H54 (cell line): ENCODE measurements around the gene FBLN1.
"Not testable (repeated sequence)": the region's sequence is repeated elsewhere in the genome, so short reads cannot be mapped to it uniquely, and the experiment has no call there.

Experiments used
- DNase-seq: peaks from one replicate; pipeline ENCODE4 v3.0.0; 2011; ENCODE audit warnings: low spot score, mixed read lengths; ENCODE audit not compliant: insufficient read length
- FAIRE-seq: peaks from 3 replicates; lab custom pipeline; 2011; peaks lifted over from hg19 to GRCh38; lab: Jason Lieb, UNC
- POLR2A ChIP-seq: IDR thresholded peaks from 2 replicates; pipeline ENCODE4 v1.6.1; 2011; ENCODE audit warnings: low read depth, mild to moderate bottlenecking, low read length

Gene FBLN1

DNA sequence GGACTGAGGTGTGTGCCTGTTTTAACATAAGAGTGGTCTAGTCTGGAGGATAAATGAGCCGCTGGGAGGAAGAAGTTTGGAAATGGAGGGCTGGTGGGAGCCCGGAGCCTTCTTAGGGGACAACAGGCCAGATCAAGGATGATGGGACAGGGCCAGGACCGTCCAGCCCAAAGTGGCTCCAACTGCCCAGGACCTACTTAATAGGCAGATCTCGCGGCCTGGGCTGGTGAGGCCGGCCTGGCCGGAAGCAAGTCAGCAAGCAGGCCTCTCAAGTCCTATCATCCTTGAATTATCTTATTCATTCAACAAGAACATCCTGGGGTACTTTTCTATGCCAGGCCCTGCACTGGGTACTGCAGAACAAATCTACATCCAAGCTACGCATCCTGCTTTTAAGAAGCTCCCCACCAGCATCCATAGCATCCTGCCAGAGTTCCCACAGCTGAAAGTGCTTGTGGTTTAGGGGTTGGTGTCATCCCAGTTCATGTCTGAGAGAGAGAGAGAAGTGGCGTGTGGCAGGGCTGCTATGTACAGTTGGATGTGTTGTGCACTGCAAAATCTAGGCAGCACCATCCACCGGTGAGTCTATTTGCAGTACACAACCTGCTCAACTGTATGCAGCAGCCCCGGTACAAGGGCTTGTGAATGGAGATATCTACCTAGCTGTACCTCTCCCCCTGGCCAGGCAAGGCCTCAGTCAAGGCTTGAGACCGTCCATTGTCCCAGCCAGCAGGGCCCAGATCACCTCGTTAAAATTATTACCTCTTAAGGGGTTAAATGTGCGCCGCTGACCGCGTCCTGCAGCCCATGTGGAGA, 82.1 kb downstream of the FBLN1 start:
- TF ChIP-seq POLR2A: no peak
- no peak for DNase-seq
- FAIRE-seq: no peak

DNA sequence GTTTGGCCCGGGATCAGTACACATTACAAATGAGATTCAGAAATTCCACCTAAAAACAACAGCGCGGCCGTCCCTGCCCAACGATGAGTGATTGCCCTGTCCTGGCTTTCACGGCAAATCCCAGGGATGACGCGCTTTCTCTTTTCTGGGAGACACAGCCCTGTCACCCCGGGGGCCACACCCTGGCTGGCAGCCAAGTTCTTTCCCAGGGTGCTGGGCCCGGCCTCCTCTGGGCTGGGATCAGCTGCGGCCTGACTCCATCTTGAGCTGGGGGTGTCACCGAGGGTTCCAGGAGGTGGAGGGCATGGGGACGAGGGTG, 82.7 kb downstream of the FBLN1 start:
- TF ChIP-seq POLR2A: no peak
- no peak for FAIRE-seq
- DNase-seq: no peak

DNA sequence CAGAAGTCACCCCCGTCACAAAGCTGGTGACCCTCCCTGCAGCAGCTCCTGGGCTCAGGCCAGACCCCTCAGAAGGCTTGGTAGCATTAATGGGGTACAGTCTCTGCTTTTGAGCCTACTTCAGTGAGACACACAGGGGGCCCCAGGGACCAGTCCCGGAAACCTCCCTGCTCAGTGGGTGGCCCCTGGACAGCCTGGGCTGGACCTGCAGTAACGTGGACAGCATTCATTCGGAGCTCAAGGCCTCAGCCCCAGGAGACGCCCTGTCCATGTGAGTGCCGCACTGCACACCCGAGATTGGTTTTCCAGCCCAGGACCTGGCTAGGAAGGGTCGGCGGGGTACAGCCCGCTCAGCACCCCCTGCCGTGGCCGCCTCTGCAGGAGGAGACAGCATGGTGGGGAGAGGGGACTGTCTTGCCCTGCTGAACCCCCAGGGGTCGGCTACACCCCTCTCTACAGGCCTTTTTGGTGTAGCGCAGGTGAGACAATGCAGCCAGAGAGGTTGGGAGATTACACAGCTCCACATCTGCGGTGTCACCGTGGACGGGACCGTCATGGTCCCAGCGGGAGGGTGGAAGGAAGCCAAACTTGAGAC, 83.4 kb downstream of the FBLN1 start:
- no peak for DNase-seq
- FAIRE-seq: no peak
- TF ChIP-seq POLR2A: no peak

DNA sequence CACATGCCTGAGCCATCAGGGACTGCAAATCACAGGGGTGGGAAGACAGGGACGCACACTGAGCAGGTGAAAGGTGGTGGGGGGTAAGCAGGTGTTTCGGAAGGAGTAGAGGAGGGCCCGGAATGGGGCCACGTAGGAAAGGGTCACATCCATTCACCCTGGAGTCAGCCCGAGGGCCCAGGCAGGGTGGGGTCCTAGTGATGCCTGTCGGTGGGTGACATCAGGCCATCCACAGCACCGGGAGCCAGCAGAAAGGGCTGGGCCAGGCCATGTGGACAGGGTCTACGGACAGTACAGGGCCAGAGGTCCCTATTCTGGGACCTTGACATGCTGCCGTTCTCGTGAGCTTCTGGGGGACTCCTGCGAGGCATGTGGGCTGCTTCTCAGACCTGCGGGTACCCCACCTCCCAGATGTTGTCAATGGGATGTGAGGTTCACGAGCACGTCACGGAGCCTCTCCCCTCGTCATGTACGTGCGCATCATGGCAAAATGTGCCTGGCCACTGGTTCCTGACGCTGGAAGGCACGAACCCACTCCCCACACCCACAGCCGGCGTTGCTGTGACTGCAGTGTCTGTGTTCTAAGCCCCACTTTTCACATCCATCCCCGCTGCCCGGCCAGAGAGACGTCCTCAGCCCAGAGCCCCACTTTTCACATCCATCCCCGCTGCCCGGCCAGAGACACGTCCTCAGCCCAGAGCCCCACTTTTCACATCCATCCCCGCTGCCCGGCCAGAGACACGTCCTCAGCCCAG, 84.1 kb downstream of the FBLN1 start:
- DNase-seq (no peak), FAIRE-seq (no peak)
- no peak for TF ChIP-seq POLR2A

DNA sequence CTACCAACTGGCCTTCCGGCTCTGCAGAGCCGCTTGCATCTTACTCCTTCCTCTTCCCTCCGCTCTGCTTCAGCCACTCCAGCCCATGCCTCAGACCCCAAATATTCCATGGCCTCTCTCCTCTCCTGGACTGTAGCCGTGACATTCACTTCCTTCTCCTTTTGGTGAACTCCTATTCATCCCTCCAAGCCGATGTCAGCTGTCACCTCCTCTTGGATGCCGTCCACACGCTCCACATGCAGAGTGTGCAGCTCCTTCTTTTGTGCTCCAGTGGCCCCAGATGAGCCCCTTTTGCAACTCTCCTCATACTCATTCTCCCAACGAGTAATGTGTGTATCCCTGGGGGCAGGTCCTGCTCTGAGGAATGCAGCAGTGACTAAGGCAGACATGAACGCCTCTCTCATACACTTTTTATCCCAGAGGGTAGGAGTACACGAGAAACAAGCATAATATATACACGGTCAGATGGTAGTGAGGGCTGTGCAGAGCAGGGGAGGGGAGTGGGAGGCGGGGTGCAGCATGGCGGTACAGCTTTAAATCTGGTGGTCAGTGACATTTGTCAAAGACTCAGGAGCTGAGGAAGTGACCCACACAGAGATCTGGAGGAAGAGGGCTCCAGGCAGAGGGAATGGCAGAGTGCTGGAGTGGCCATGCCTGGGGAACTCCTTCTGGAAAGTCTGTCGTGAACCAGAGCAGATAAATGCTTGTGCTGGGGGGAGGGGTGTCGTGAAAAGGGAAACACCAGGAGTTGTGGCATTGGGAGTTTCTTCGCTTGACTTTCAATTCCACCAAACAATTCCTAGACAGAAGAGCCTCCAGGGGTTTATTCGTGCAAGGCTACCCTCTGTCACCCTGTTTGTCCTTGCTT, 85.2 kb downstream of the FBLN1 start:
- DNase-seq (peak; percentile 40), FAIRE-seq (no peak)
- TF ChIP-seq POLR2A: no peak

DNA sequence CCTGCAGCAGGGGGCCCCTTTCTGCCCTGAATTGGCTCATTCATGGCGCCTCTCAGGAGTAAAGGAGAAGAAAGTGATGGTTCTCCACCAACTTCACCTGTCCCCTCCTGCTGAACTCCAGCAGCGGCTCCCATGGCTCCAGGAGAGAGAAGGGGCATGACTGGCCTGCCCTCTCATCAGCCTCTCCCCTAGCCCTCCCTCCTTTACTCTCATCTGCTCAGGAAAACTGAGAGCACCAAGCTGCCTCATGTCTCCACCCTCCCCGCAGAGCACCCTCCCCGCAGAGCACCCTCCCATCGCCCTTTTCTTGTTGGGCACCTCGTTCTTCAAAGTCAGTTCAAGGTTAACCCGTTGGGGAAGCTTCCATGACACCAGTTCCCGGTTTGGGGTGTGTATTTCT, 86.9 kb downstream of the FBLN1 start:
- no peak for FAIRE-seq
- DNase-seq: no peak
- no peak for TF ChIP-seq POLR2A

DNA sequence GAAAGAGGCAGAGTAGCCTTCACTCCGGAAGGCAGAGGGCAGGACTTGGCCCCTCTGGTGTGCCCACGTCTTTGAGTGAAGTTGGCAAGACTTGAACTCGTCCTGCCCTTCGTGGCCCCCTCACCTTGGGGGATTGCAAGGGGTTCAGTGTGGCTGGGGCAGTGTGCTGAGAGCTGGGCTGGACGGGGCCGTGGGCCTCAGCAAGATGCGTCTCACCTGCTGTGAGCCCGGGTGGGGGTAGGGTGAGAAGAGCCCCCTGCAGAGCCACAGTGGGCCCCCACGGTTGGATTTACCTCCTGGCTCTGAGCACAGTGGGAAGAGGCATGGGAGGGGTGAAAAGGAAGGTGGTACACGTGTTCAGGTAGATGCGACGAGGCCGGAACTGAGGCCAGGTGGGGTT, 87.6 kb downstream of the FBLN1 start:
- DNase-seq: no peak
- FAIRE-seq: no peak
- no peak for TF ChIP-seq POLR2A

DNA sequence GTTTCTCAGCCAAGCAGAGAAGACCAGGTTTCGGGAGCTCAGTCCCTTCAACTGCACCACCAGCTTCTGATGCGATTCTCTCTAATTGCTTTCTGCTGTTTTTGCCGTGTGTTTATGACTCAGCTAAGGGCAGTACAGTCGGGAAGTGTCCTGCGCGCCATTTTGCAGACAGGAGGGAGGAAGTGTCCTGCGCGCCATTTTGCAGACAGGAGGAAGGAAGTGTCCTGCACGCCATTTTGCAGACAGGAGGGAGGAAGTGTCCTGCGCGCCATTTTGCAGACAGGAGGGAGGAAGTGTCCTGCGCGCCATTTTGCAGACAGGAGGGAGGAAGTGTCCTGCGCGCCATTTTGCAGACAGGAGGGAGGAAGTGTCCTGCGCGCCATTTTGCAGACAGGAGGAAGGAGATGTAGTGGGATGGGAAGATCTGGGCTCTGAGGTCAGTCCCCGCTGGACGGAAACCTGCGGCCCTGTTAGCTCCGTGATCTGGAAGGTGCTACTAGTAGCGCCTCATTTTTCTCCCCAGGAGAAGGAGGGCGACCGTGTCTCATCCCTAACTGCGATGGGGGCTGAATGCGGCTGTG, 89.0 kb downstream of the FBLN1 start:
- not testable (repeated sequence) for DNase-seq, FAIRE-seq

DNA sequence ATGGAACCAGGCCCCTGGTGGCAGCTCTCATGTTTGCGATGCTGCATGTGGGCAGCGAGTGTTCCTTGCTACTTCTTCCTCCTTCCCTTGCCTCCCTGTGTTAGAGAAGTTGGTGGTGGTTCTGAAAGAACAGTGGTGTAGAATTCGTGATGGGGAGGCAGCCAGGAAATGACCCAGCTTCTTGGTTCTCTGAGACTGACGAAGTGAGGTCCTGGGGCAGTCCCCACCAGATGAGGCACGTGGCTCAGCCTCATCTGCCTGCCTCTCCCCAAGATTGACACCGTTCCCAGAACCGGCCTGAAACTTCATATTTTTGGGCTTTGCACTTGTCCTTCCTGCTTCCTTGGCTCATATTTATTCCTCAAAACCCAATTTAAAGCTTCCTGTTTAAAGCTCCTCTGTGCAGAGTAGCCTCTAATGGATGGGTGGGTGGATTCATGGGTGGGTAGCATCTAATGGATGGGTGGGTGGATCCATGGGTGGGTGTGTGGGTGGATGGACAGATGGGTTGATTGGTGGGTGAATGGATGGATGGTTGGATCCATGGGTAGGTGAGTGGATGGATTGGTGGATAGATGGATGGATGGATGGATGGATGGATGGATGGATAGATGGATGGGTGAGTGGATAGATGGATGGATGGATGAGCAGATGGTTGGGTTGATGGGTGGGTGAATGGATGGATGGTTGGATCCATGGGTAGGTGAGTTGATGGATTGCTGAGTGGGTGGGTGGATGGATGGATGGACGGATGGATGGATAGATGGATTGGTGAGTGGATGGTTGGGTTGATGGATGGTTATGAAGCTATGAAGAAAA, 91.6 kb downstream of the FBLN1 start:
- no peak for DNase-seq
- FAIRE-seq: no peak
- TF ChIP-seq POLR2A: no peak

DNA sequence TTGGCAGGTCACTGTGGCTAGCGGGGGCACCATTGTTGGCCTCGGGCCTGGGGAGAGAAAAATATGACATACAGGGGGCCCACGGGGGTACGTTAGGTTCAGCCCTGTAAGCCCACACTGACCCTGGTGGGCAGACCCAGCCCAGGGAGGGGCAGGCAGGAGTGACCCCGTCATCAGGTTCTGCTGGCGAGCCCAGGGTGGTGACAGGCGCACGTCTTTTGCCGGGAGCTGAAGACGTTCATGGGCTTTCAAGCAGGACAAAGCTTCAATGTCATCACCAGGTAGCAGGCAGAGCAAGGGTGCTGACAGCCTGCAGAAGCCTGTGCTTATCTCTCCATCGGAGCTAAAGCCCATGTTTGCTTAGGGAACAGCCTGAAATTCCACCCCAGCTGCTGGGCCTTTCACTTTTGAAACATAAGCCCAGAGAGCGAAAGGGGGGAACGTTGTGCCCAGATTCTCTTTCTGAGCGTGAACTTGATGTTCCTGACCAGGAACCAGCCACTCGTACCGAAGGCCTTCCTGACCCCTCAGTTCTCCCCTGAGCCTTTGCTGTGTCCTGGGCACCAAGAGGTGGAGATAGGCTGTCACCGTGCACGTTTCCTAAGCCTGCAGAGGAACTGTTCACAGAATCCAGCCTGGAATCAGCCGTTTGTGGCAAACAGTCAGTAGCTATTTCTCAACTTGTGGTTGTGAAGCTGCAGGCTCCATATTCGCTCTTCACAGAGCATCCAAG, 94.9 kb downstream of the FBLN1 start:
- TF ChIP-seq POLR2A: no peak
- FAIRE-seq: no peak
- no peak for DNase-seq

DNA sequence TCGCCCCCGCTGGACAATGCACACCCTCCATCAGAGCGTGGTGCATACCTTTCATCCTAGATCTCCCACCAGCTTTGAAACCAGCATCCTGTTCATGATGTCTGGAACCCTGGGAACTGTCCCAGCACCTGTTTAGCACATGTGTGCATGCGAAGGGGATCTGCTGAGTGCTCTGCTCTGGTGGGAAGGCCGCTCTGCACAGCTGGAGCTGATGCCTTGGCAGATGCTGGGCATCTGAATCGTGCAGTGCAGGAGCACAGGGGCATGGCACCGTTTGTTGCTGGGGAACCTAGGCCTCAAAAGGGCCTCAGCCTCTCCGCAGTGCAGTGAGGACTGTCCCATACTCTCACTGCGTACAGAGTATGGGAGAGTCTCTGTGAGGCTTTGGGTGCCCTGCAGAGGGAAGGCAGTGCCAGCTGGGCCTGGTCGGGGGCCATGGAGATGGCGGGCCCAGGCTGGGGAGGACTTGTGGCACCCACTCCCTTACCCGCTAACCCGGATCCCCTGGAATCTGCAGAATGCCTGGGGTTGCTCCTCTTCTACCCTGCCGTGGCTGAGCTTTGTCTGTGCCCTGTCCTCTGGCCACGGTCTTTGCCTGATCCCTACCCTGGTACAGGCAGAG, 96.0 kb downstream of the FBLN1 start:
- no peak for TF ChIP-seq POLR2A
- no peak for FAIRE-seq
- no peak for DNase-seq

DNA sequence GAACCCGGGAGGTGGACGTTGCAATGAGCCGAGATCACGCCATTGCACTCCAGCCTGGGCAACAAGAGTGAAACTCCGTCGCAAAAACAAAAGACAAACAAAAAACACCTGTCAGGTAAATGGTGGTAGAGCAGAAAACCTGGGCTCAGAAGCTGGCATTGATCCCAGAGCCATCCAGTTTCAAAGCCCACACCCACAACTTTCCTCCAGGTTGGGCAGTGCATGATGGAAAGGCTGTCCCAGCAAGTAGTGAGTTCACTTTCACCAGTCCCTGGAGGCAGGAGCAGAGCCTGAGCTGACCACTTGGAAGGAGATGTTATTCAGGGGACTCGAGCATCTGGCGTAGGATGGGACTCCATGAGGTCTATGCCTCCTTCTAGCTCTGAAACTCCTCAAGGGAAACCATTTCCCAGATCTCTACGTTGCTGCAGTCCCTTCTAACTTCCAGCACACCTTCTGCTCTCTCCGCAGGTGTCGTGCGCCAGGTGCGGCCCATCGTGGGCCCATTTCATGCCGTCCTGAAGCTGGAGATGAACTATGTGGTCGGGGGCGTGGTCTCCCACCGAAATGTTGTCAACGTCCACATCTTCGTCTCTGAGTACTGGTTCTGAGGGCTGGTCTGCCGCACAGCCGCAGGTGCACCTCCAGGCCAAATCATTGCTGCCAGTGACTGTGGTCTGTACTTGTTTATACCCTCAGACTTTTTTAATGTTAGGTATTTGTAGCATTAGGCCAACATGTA, 97.3 kb downstream of the FBLN1 start:
- no peak for TF ChIP-seq POLR2A
- DNase-seq: no peak
- FAIRE-seq: no peak
